HCT116 (cell line): ENCODE measurements around the gene AP4M1.

ENCODE experiments used
- CTCF ChIP-seq, 3 experiments: fragments of 200-600 bp in 1 of 3; sonication (generic) in 1 of 3; IDR thresholded peaks in 2 of 3; conservative IDR thresholded peaks in 1 of 3; 2 replicates each; pipeline ENCODE4 v1.5.1; 2012 to 2017; ENCODE audit warnings: low read depth in 2 of 3, low read length in 2 of 3, antibody characterized with exemption in 1 of 3, borderline replicate concordance in 1 of 3, control low read depth in 1 of 3, mild to moderate bottlenecking in 1 of 3, mixed read lengths in 1 of 3, mixed run types in 1 of 3, moderate library complexity in 1 of 3; ENCODE audit not compliant: insufficient read depth in 1 of 3
- EGR1 ChIP-seq: IDR thresholded peaks from 2 replicates; pipeline ENCODE4 v1.6.1; 2012; ENCODE audit warnings: low read depth
- EZH2phosphoT487 ChIP-seq: fragments of 200-600 bp; IDR thresholded peaks from 2 replicates; pipeline ENCODE4 v1.6.1; 2018; ENCODE audit warnings: antibody characterized with exemption, borderline replicate concordance
- MAX ChIP-seq: IDR thresholded peaks from 2 replicates; pipeline ENCODE4 v1.6.1; 2012
- POLR2A ChIP-seq: IDR thresholded peaks from 2 replicates; pipeline ENCODE4 v1.7.0; 2011; ENCODE audit warnings: borderline replicate concordance; ENCODE audit not compliant: insufficient read depth, insufficient read length; ENCODE audit errors: extremely low read depth
- YY1 ChIP-seq: IDR thresholded peaks from 2 replicates; pipeline ENCODE4 v1.6.1; 2011; ENCODE audit warnings: low read length, low read depth, moderate library complexity, mild to moderate bottlenecking; ENCODE audit not compliant: insufficient replicate concordance; ENCODE audit errors: extremely low read depth
- ZNF274 ChIP-seq: fragments of 200-500 bp; sonication (Bioruptor generic); IDR thresholded peaks from 2 replicates; pipeline ENCODE4 v1.6.1; 2014; ENCODE audit warnings: mild to moderate bottlenecking, low read depth, low read length, inconsistent platforms

GRCh38 chr7:100106633-100107032, 5.2 kb downstream of the AP4M1 start:
- no peak for TF ChIP-seq CTCF (IDR thresholded peaks at IDR 0.05 in 2 of 3, conservative IDR thresholded peaks at IDR 0.05 in 1 of 3; ENCODE audit: borderline replicate concordance in 1 of 3, insufficient read depth in 1 of 3, low read depth in 2 of 3, low read length in 2 of 3)
- no peak for TF ChIP-seq EGR1
- no peak for TF ChIP-seq MAX
- no peak for TF ChIP-seq YY1
- no peak for TF ChIP-seq EZH2phosphoT487
- TF ChIP-seq ZNF274: no peak
- TF ChIP-seq POLR2A: no peak
